Caki2 (cell line): ENCODE results near the gene DVL1. TPM values are rescaled to one million over a fixed set of nuclear protein-coding genes. Genes with fewer than 3 reads are reported as not detected.

Experiments
- DNase-seq: peaks from one replicate; pipeline ENCODE4 v3.0.0-alpha.2; 2015; ENCODE audit warnings: low read depth
- in situ Hi-C: cut with HindIII; loops from 2 replicates; pipeline ENCODE4 v1.10.0; 2016; ENCODE audit warnings: low sequenced_read_pairs, low pct_unique_long_range_greater_than_20kb, mixed read lengths
- total RNA-seq: library from RNA; depleted of rRNA; stranded (reverse); fragments of >200 nt; shearing (Covaris generic); gene quantifications from 2 replicates; pipeline ENCODE4 v1.2.3, GENCODE V29; 2014; ENCODE audit warnings: low replicate concordance

DVL1 gene
- total RNA-seq, 1 experiment from 2014 or later = 84.9 TPM

DNA sequence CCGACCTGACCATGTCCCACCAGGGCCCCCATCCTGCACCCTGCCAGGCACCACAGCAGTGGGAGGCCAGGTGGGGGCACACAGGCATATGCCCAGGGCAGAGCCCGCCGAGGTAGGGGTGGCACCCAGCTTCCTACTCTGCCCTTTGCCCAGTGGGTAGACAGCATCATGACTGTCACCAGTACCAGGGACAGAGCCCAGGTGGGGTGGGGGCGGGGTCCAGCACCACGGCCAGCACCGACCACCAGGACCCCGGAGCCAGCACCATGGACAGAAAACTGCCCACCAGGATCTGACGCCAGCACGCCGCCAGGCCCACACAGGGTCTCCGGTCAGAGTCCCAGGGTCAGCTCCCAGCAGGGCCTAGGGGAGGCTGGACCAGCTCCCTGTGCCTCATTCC lies 14.4 kb downstream of the DVL1 start:
- no peak for DNase-seq

DNA sequence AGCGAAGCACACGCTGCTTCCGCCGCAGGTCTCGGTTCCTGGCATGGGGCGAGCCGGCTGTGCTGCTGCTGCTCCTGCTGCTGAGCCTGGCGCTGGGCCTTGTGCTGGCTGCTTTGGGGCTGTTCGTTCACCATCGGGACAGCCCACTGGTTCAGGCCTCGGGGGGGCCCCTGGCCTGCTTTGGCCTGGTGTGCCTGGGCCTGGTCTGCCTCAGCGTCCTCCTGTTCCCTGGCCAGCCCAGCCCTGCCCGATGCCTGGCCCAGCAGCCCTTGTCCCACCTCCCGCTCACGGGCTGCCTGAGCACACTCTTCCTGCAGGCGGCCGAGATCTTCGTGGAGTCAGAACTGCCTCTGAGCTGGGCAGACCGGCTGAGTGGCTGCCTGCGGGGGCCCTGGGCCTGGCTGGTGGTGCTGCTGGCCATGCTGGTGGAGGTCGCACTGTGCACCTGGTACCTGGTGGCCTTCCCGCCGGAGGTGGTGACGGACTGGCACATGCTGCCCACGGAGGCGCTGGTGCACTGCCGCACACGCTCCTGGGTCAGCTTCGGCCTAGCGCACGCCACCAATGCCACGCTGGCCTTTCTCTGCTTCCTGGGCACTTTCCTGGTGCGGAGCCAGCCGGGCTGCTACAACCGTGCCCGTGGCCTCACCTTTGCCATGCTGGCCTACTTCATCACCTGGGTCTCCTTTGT lies 15.5 kb downstream of the DVL1 start:
- in situ Hi-C loops = no loop called here
- DNase-seq = no peak

More for the DNA sequence above, 14.4 kb downstream of the DVL1 start:
- in situ Hi-C loops = no loop called here

DNA sequence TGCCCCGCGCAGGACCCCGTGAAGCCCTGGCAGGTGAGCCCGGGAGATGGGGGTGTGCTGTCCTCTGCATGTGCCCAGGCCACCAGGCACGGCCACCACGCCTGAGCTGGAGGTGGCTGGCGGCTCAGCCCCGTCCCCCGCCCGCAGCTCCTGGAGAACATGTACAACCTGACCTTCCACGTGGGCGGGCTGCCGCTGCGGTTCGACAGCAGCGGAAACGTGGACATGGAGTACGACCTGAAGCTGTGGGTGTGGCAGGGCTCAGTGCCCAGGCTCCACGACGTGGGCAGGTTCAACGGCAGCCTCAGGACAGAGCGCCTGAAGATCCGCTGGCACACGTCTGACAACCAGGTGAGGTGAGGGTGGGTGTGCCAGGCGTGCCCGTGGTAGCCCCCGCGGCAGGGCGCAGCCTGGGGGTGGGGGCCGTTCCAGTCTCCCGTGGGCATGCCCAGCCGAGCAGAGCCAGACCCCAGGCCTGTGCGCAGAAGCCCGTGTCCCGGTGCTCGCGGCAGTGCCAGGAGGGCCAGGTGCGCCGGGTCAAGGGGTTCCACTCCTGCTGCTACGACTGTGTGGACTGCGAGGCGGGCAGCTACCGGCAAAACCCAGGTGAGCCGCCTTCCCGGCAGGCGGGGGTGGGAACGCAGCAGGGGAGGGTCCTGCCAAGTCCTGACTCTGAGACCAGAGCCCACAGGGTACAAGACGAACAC lies 16.3 kb downstream of the DVL1 start:
- in situ Hi-C loops = no loop called here
- no peak for DNase-seq

DNA sequence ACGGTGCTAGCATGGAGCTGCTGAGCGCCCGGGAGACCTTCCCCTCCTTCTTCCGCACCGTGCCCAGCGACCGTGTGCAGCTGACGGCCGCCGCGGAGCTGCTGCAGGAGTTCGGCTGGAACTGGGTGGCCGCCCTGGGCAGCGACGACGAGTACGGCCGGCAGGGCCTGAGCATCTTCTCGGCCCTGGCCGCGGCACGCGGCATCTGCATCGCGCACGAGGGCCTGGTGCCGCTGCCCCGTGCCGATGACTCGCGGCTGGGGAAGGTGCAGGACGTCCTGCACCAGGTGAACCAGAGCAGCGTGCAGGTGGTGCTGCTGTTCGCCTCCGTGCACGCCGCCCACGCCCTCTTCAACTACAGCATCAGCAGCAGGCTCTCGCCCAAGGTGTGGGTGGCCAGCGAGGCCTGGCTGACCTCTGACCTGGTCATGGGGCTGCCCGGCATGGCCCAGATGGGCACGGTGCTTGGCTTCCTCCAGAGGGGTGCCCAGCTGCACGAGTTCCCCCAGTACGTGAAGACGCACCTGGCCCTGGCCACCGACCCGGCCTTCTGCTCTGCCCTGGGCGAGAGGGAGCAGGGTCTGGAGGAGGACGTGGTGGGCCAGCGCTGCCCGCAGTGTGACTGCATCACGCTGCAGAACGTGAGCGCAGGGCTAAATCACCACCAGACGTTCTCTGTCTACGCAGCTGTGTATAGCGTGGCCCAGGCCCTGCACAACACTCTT lies 17.0 kb downstream of the DVL1 start:
- in situ Hi-C loops = no loop called here
- no peak for DNase-seq

DNA sequence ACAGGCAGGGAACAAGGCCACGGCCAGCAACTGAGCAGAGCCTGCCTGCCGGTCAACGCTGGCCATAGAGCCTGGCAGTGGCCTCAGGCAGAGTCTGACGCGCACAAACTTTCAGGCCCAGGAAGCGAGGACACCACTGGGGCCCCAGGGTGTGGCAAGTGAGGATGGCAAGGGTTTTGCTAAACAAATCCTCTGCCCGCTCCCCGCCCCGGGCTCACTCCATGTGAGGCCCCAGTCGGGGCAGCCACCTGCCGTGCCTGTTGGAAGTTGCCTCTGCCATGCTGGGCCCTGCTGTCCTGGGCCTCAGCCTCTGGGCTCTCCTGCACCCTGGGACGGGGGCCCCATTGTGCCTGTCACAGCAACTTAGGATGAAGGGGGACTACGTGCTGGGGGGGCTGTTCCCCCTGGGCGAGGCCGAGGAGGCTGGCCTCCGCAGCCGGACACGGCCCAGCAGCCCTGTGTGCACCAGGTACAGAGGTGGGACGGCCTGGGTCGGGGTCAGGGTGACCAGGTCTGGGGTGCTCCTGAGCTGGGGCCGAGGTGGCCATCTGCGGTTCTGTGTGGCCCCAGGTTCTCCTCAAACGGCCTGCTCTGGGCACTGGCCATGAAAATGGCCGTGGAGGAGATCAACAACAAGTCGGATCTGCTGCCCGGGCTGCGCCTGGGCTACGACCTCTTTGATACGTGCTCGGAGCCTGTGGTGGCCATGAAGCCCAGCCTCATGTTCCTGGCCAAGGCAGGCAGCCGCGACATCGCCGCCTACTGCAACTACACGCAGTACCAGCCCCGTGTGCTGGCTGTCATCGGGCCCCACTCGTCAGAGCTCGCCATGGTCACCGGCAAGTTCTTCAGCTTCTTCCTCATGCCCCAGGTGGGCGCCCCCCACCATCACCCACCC lies 17.9 kb downstream of the DVL1 start, which contains the start of gene TAS1R3:
TSS of gene TAS1R3 (plus strand) at position 213 of the 898 bp plus-strand sequence. CDS start at position 279, 66 bp downstream.
- in situ Hi-C loops = no loop called here
- DNase-seq = no peak

DNA sequence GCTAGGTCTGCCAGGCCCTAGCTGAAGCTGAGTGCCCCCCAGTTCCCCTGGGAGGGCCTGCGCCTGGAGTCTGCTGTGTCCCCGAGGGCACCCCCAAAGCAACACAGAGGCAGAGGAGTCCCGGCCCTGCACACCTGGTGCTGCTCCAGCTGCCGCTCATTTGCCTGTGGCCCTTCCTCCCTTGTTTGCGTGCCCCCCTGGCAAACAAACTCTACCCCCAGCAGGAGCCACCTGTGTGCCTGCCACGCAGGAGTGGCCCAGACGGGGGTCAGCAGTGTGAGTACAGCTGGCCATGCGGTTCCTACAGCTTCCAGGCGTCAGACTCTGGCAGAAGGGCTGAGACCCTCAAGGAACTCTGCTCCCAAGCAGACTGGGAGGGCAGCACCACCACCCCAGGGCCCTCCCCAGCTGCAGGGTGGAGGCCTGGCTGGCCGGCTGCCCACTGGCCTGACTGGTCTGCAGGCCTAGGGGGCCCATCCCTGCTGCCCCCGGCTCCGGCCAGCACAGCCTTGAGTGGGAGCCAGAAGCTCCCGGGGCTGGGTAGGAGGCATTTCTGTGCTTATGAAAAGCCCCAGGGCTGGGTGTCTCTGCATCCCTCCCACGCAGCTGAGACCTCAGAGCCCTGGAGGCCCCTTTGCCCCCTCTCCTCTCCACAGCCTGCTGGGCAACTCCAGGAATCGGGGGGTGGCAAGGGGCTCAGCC lies 18.7 kb downstream of the DVL1 start:
- in situ Hi-C loops = no loop called here

DNA sequence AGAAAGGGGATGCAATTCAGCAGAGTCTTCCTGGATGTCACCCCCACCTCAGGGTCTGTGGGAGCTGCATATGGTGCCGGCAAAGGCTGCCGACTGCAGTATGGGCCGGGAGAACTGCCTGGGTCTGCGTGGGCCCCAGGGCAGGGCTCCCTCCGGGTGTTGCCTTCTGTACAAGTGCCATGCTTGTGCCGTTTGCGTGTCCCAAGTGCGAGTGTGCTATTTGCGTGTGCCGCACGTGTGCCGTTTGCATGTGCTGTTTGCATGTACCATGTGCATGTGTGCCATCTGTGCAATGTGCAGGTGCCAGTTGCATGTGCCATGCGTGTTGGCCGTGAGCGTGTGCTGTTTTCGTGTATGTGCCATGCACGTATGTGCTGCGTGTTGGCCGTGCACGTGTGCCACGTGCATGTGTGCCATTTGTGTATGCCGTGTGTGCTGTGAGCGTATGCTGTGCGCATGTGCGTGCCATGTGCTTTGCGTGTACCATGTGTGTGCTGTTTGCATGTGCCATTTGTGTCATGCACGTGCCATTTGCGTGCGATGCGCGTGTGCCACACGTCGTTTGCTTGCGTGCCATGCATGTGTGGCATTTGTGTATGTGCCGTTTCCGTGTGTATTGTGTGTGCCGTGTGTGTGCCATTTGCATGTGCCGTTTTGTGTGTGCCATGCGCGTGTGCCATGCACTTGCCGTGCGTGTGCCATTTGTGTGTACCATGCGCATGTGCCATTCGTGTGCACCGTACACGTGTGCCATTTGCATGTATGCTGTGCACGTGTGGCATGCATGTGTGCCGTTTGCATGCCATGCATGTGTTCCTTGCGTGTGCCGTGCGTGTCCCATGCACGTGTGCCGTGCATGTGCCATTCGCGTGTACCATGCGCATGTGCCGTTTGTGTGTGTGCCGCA lies 19.7 kb downstream of the DVL1 start:
- in situ Hi-C loops = no loop called here
- no peak for DNase-seq

More for the DNA sequence above, 18.7 kb downstream of the DVL1 start:
- DNase-seq = no peak

DNA sequence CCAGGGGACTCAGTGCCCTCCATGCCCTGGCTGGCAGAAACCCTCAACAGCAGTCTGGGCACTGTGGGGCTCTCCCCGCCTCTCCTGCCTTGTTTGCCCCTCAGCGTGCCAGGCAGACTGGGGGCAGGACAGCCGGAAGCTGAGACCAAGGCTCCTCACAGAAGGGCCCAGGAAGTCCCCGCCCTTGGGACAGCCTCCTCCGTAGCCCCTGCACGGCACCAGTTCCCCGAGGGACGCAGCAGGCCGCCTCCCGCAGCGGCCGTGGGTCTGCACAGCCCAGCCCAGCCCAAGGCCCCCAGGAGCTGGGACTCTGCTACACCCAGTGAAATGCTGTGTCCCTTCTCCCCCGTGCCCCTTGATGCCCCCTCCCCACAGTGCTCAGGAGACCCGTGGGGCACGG lies 21.0 kb downstream of the DVL1 start:
- in situ Hi-C loops = no loop called here

DNA sequence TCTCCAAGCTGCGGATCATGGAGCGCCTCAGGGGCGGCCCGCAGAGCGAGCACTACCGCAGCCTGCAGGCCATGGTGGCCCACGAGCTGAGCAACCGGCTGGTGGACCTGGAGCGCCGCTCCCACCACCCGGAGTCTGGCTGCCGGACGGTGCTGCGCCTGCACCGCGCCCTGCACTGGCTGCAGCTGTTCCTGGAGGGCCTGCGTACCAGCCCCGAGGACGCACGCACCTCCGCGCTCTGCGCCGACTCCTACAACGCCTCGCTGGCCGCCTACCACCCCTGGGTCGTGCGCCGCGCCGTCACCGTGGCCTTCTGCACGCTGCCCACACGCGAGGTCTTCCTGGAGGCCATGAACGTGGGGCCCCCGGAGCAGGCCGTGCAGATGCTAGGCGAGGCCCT lies 21.9 kb downstream of the DVL1 start:
- no peak for DNase-seq
- in situ Hi-C loops = no loop called here

More for the DNA sequence above, 21.0 kb downstream of the DVL1 start:
- no peak for DNase-seq

DNA sequence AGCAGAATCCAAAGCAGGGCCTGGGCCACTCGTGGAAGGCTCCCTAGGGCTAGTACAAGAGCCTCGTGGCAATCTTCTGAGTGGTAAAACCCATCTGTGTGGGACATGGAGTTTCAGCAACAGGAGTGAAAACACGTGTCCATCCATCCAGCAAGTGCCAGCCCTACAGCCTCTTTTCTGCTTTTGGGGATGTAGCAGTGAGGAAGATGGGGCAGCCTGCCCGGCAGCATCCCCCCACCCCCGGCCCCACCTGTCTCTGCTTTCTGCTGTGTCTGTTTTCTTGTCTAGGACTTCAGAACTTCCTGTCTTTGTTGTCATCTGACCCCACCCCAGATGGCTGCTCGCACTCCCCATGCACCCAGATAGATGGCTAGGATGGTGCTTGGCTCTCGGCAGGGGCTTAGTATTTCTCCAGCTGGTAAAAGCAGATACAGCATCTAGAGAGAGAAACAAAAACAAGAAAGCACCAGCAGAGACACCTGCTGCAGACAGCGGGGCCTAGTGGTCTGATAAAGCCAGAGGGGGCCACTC lies 23.1 kb downstream of the DVL1 start:
- no peak for DNase-seq
- in situ Hi-C loops = no loop called here

DNA sequence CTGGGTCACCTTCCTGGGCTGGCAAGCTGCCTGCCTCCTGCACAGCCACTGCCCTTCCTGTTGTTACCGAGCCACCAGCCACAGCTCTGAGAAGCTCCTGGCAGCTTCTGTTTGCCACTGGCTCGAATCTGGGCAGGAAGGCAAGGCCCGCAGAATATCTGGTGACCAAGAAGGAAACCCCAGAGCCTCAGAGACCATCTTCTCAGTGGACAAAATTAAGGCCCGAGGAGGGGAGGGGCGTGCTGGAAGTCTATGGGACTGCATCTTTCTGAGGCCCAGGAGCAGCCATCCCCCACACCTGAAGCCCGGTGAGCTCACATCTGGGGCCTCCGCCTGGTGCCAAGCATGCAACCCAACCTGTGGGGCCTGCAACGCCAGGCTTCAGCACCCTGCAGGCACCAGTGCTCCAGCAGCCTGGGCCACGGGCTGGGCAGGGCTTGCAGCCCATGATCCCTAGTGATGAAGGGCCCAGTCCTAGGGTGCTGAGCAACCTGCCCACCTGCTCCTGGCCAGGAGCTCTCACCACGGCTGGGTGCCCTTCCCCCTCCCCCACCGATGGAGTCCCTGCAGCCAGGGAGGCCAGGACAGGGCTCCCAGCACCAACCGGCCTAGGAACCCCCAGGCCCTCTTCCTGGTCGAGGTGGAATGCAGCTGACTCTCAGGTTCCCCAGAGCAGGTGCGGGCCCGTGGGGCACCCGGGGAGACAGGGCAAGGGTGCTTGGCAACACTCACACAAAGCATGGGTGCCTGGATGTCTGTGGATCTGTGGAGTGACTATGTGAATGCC lies 23.7 kb downstream of the DVL1 start:
- in situ Hi-C loops = no loop called here
- no peak for DNase-seq

DNA sequence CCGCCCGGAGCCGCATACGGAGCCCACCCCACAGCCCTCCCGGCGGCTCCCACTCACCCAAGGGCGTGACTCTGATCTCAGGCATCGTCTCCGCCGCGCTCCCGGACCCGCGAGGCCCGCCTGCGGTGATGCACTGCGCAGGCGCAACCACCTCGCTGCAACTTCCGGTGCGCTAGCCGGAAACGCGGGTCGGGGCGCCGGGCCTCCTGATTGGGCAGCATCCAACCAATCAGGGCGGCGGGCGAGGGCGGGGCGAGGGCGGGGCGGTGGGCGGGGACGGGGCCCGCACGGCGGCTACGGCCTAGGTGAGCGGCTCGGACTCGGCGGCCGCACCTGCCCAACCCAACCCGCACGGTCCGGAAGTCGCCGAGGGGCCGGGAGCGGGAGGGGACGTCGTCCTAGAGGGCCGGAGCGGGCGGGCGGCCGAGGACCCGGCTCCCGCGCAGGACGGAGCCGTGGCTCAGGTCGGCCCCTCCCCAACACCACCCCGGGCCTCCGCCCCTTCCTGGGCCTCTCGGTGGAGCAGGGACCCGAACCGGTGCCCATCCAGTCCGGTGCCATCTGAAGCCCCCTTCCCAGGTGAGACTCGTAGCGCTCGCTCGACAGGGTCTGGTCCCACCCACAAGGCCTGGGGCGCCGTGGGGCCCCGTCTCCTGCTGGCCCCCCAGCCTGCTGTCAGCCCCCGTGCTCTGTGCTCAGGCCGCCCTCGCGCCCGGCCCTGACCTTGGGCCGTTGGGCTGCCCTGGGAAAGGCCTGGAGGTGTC lies 24.5 kb downstream of the DVL1 start, which contains the start of the genes CPTP and INTS11:
TSS of gene CPTP (plus strand) at position 279 of the 764 bp plus-strand sequence. CDS start 2,109 bp downstream, outside the sequence.
TSS of gene INTS11 (minus strand) at position 137 of the 764 bp plus-strand sequence. CDS start at position 85, 52 bp downstream.
- peak; percentile 65 for DNase-seq
- in situ Hi-C loops = no loop called here

DNA sequence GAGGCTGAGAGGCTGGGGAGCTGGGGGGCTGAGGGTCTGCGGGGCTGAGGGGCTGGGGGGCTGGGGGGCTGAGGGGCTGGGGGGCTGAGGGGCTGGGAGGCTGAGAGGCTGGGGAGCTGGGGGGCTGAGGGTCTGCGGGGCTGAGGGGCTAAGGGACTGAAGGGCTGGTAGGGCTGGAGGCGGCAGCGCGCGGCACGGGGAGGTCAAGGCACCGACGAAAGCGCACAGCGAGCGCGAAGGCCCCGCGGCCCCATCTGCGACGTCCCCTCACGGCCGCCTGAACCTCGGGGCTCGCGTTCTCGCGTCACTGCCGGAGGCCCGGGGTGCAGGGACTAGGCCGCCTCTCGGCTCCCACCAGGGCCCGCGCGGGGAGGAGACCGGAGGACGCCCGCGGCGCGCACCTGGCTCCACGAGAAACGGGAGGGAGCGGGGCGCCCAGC lies 25.1 kb downstream of the DVL1 start:
- in situ Hi-C loops = no loop called here
- DNase-seq = no peak

DNA sequence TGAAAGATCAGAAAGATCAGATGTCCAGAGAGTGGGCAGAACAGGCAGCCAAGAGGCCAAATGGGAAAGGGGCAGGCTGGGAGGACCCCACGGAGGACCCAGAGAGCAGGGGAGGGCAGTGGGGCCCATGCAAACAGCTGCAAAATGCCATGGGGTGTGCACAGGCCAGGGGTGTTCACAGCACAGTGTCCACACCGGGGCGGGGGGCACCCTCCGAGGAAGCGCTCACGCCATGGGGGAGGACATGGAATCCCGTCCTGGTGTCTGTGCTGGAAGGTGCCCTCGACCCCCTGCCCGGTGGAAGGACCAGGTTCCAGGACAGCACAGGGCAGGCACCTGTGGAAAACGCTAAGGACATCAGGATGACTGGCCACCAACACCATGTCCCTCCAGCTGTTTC lies 26.3 kb downstream of the DVL1 start:
- no peak for DNase-seq
- in situ Hi-C loops = no loop called here

DNA sequence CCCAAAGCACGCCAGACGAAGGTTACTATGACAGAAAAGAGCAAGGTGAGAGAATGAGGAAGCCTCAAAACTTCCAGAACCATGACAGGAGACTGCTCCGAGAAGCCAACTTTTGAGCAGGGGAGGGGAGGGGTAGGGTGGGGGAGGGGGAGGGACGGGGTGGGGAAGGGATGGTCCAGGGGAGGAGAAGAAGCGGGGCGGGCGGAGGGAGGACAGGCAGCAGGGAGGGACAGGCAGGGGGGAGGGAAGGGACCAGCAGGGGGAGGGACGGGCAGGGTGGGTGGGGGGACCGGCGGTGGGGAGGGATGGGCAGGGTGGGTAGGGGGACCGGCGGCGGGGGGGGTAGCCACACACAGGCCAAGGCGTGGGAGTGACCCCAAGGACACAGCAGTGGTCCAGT lies 26.8 kb downstream of the DVL1 start:
- in situ Hi-C loops = no loop called here
- DNase-seq = no peak
